Left ventricle myocardium inferior (tissue), 1 donor: Measurements from ENCODE around the gene RPP25L. TPM values are rescaled to one million over a fixed set of nuclear protein-coding genes. Genes with fewer than 3 reads are reported as not detected.

Experiments
- DNase-seq: peaks from one replicate; pipeline ENCODE4 v3.0.0-alpha.2; 2020
- H3K27ac ChIP-seq: fragments of 200-600 bp; replicated peaks from 2 replicates; pipeline ENCODE4 v1.8.0; 2021
- H3K27me3 ChIP-seq: fragments of 200-600 bp; 2 replicates; pipeline ENCODE4 v1.8.0; 2021; ENCODE audit warnings: low read depth
- H3K36me3 ChIP-seq: fragments of 200-600 bp; 2 replicates; pipeline ENCODE4 v1.8.0; 2021
- H3K4me1 ChIP-seq: fragments of 200-600 bp; 2 replicates; pipeline ENCODE4 v1.8.0; 2021
- H3K4me3 ChIP-seq: fragments of 200-600 bp; 2 replicates; pipeline ENCODE4 v1.8.0; 2021; ENCODE audit warnings: mild to moderate bottlenecking, moderate library complexity
- H3K9me3 ChIP-seq: fragments of 200-600 bp; replicated peaks from 2 replicates; pipeline ENCODE4 v1.8.0; 2021
- intact Hi-C: fragments of 100-400 bp; cut with micrococcal nuclease; formaldehyde crosslinking; loops from one replicate; pipeline ENCODE4 v1.11.0; 2022
- total RNA-seq: library from RNA; stranded (reverse); fragmentation: NEBNext Ultra II Directional; extraction: Animal tissue kit (Norgen Biotek cat#: 25700); gene quantifications from one replicate; pipeline ENCODE4 v1.2.1, GENCODE V29; 2021
- TF ChIP-seq, protein P1 (sequence below): fragments of 200-600 bp; IDR thresholded peaks from 2 replicates; pipeline ENCODE4 v1.8.0; 2021; ENCODE audit warnings: antibody characterized with exemption, mild to moderate bottlenecking, borderline replicate concordance
- donor health status: DM: no; HTN: yes; CAD: no; lungs with severe emphysema.

The RPP25L gene
- total RNA-seq, 1 donor from 2014 or later, result 42.8 TPM

DNA sequence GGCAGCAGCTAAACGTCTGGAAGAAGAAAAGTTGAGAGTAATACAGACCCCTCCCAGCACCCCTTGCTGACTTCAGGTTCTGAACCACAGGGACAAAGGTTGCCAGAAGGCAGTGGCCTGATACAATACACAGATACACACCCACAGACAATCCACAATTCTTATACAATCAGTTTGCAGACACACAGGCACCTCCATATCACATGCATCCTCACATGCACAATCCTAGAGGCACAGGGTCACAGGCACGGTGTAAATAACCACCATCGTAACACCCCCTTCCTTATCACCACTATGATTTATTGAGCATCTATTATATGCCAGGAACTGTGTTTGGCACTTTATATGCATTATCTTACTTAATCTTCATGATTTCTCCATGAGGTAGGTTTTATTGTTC is 30.6 kb downstream of the RPP25L start:
- H3K9me3 ChIP-seq, result no peaks in the 10 kb centered on the region
- H3K27me3 ChIP-seq, result peaks cover 97% of the 10 kb centered on the region
- DNase-seq, result no peak
- H3K4me3 ChIP-seq, result no peak overlapping the region
- H3K27ac ChIP-seq, result no peak overlapping the region
- TF ChIP-seq, protein P1, sequence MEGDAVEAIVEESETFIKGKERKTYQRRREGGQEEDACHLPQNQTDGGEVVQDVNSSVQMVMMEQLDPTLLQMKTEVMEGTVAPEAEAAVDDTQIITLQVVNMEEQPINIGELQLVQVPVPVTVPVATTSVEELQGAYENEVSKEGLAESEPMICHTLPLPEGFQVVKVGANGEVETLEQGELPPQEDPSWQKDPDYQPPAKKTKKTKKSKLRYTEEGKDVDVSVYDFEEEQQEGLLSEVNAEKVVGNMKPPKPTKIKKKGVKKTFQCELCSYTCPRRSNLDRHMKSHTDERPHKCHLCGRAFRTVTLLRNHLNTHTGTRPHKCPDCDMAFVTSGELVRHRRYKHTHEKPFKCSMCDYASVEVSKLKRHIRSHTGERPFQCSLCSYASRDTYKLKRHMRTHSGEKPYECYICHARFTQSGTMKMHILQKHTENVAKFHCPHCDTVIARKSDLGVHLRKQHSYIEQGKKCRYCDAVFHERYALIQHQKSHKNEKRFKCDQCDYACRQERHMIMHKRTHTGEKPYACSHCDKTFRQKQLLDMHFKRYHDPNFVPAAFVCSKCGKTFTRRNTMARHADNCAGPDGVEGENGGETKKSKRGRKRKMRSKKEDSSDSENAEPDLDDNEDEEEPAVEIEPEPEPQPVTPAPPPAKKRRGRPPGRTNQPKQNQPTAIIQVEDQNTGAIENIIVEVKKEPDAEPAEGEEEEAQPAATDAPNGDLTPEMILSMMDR, result no peak
- intact Hi-C loops, result no loop called here
- peaks cover 20% of the 10 kb centered on the region for H3K4me1 ChIP-seq
- no peaks in the 10 kb centered on the region for H3K36me3 ChIP-seq

DNA sequence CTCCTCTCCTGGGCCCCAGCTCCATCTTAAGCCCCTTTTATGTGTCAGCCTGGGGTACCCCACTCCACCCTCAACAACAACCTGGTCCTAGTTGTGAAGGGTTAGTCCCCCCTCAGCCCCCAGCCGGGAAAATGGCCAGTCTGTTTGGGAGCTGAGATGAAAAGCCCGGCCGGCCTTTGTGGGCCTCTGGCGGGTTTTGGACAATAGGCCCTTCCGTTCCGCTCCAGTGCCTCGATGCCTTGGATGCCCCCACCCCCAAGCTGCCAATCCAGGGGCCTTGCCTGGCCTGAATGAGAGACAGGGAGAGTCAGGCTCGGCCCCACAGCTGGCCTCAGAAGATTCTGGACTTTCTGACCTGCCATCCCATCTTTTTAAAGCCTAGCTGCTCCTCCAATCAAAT is 31.5 kb downstream of the RPP25L start:
- Histone ChIP-seq H3K4me3 (no peak overlapping the region), H3K9me3 (no peaks in the 10 kb centered on the region), H3K27ac (no peak overlapping the region), H3K27me3 (peaks cover 97% of the 10 kb centered on the region), H3K4me1 (peaks cover 20% of the 10 kb centered on the region), H3K36me3 (no peaks in the 10 kb centered on the region)
- no peak for DNase-seq
- TF ChIP-seq, protein P1, result no peak
- intact Hi-C loops, result no loop called here

DNA sequence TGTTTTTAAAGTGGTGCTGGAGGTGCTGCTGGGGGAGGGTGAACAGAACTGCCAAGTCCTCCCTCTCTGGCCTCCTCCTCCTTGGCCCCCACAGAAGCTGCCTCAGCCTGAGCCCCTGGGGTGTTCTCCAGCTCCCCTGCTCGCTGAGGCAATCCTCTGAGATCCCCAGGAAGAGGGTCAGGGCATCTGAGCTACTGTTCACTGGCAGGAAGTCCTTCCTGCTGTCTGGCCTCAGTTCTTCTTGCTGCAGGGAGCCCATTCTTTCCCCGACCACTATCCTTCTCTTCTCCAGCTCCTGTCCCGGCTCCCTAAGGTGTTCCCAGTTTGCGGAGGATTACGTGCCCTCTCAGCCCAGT is 32.1 kb downstream of the RPP25L start:
- no peak for DNase-seq
- no peaks in the 10 kb centered on the region for H3K9me3 ChIP-seq
- intact Hi-C loops, result no loop called here
- no peaks in the 10 kb centered on the region for H3K36me3 ChIP-seq
- peaks cover 20% of the 10 kb centered on the region for H3K4me1 ChIP-seq
- H3K27ac ChIP-seq, result no peak overlapping the region
- H3K27me3 ChIP-seq, result peaks cover 97% of the 10 kb centered on the region
- TF ChIP-seq, protein P1, result no peak
- no peak overlapping the region for H3K4me3 ChIP-seq

DNA sequence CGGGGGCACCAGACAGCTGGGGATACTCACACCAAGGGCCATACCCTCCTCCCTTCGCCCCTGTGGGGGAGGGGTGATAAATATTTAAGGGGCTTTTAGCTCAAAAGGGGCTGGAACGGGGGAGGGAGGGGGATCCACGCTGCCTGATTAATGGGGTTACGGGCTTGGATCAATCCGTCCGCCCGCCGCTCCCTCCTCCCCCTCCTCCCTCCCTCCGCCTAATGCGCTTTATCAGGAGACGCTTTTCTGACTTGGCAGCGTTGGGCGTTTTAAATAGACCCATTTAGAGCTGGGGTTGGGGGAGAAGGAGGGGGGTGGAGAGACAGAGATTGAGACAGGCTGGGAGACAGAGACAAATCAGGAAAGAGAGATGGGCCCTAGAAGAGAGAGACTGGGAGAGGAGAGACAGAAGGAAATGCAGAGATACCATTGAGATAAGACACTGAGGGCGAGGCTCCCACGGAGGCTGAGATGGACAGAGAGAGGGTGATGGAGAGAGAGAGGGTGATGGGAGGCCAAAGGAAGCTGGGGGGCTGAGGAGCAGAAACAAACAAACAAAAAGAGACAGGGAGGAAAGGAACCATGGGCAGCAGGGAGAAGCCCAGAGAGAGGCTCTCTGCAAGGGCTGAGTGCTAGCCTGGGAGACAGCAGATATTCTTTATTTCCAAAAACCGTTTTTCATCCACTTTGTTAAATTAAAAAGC is 32.6 kb downstream of the RPP25L start:
- Histone ChIP-seq H3K36me3 (no peaks in the 10 kb centered on the region), H3K4me3 (peak overlapping the region; percentile 32), H3K27ac (no peak overlapping the region), H3K4me1 (peaks cover 20% of the 10 kb centered on the region), H3K27me3 (peaks cover 97% of the 10 kb centered on the region), H3K9me3 (no peaks in the 10 kb centered on the region)
- DNase-seq, result no peak
- intact Hi-C loops, result no loop called here
- TF ChIP-seq, protein P1, result no peak

DNA sequence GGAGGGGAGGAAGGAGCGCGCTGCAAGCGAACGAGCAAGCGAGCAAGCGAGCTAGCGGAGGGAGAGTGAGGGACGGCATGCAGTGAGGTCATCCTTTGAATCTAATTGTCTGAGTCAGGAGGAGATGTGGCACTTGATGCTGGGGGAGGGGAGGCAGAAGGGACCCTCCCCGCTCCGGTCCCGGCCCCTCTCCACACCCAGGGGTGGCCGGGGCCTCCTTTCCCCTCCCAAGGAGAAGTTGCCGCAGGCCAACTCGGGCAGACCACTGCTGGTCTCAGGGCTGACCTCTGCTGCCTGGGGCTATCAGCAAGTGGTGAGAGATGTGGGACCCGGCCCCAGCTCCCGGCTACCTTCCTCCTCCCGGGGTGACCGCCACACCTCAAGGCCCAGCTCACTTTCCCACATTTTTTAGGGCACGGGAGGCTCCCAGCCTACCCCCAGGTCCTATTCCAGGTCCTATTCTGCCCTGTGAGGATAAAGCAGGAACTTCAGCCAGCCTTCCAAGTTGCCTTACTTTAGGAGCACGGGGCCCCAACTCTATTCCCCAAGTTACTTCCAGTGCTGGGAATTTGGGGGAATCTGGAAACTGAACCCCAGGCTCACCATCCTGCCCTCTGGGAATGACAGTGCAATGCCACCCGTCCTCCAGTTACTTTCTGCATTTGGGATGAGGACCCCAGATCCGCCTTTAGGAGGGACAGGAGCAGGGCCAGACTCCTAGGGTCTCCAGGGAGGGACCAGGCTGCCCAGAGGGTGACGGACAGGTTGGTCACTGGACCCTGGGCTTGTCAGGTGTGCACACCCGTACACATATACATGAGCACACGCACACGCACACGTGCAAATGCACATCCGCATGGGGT is 33.4 kb downstream of the RPP25L start:
- H3K4me3 ChIP-seq, result peak overlapping the region; percentile 57

More for the DNA sequence above, 33.4 kb downstream of the RPP25L start:
- TF ChIP-seq, protein P1, result no peak
- Histone ChIP-seq H3K27ac (no peak overlapping the region), H3K4me1 (peaks cover 20% of the 10 kb centered on the region), H3K36me3 (no peaks in the 10 kb centered on the region), H3K9me3 (no peaks in the 10 kb centered on the region), H3K27me3 (peaks cover 92% of the 10 kb centered on the region)
- no peak for DNase-seq
- intact Hi-C loops, result no loop called here
